ENCODE data around the gene ESAM. TPM values are rescaled to one million over a fixed set of nuclear protein-coding genes. Genes with fewer than 3 reads are reported as not detected.

Gene ESAM
- total RNA-seq, 1 experiment from 2014 or later: 0.92 TPM

- Histone ChIP-seq H3K27me3 (ENCODE audit: insufficient read depth, low read length) (peaks cover 90% of the 10 kb centered on the region), H4K20me1 (ENCODE audit: control insufficient read depth, insufficient read depth, insufficient read length) (no peaks in the 10 kb centered on the region), H4K5ac (ENCODE audit: insufficient read length, low read depth, low read length) (no peak overlapping the region), H3K23ac (ENCODE audit: insufficient read length, low read depth, low read length) (no peak overlapping the region), H2BK20ac (ENCODE audit: low read depth, low read length, poor library complexity, severe bottlenecking) (no peak overlapping the region), H2AFZ (ENCODE audit: low read length) (no peak overlapping the region), H3K14ac (ENCODE audit: insufficient read depth, low read length) (no peak overlapping the region), H3K9me3 (ENCODE audit: control insufficient read depth, low read depth, low read length) (no peaks in the 10 kb centered on the region), H2BK120ac (ENCODE audit: low read depth, low read length, poor library complexity, severe bottlenecking) (no peak overlapping the region), H4K91ac (ENCODE audit: insufficient read length, low read depth, low read length) (no peak overlapping the region), H3K18ac (ENCODE audit: insufficient read length, low read depth, low read length) (no peak overlapping the region), H2BK12ac (ENCODE audit: insufficient read length, low read depth, low read length) (no peak overlapping the region), H3K4me1 (ENCODE audit: insufficient read depth, low read length) (peaks cover 3% of the 10 kb centered on the region; the same call in 1 of the 2 replicates), H4K8ac (replicated peaks; ENCODE audit: insufficient read length, low read depth, low read length) (no peak overlapping the region), H3K4ac (ENCODE audit: low read depth, low read length) (no peak overlapping the region), H3K56ac (ENCODE audit: insufficient read length, low read depth, low read length) (no peak overlapping the region), H2BK15ac (ENCODE audit: low read depth, low read length) (no peak overlapping the region), H3K23me2 (ENCODE audit: insufficient read length, low read depth, low read length, poor library complexity, severe bottlenecking) (peaks cover 11% of the 10 kb centered on the region), H3T11ph (ENCODE audit: low read length) (no peak overlapping the region), H3K27ac (ENCODE audit: insufficient read length, low read depth, low read length) (no peak overlapping the region), H3K79me1 (ENCODE audit: insufficient read depth, low read depth, low read length, poor library complexity, severe bottlenecking) (no peaks in the 10 kb centered on the region), H2AK5ac (ENCODE audit: insufficient read length, low read length) (no peak overlapping the region), H3K79me2 (ENCODE audit: insufficient read depth, low read length) (no peaks in the 10 kb centered on the region), H3K9ac (ENCODE audit: extremely low read depth, insufficient read length, low read length) (no peak overlapping the region), H3K4me2 (ENCODE audit: insufficient read depth, insufficient read length, low read length) (no peak overlapping the region), H2BK5ac (ENCODE audit: insufficient read length, low read length) (no peak overlapping the region)
- Mint-ChIP-seq H3K27me3 (ENCODE audit: low read depth) (peaks cover 66% of the 10 kb centered on the region), H3K27ac (no peak overlapping the region), H3K4me1 (peaks cover 17 to 49% of the 10 kb centered on the region in 2 experiments), H3K36me3 (ENCODE audit: insufficient read depth in 1 of 3, low read depth in 3 of 3) (no peaks in the 10 kb centered on the region; a peak in 2 of 7 replicates), H3K4me3 (no peak overlapping the region), H3K9me3 (peaks cover 0 to 9% of the 10 kb centered on the region in 2 experiments; a peak in 3 of 5 replicates)
- WGBS (ENCODE audit: extremely low coverage, insufficient read length, low lambda C conversion rate): no CpG with 5 or more reads among the region's 4 CpGs
- DNase-seq: no peak
- no peak for TF ChIP-seq CTCF (conservative IDR thresholded peaks at IDR 0.05)
Observed at GRCh38 chr11:124754309-124754708, 7.8 kb downstream of the ESAM start.

Measured in H9 (cell line).